K562 (cell line): ENCODE results near the gene ZNF141.

Experiments used
- DMBX1 ChIP-seq: fragments of 250-450 bp; sonication (Bioruptor Pico); IDR thresholded peaks from 2 replicates; pipeline ENCODE4 v1.8.0; 2022; ENCODE audit warnings: inconsistent platforms, mild to moderate bottlenecking, moderate library complexity, borderline replicate concordance
- IRF2 ChIP-seq: sonication (generic); formaldehyde crosslinking; IDR thresholded peaks from 2 replicates; pipeline ENCODE4 v1.8.1; 2022; ENCODE audit warnings: mild to moderate bottlenecking, missing genetic modification reagents
- KLF16 ChIP-seq: IDR thresholded peaks from 2 replicates; pipeline ENCODE4 v1.6.1; 2016; ENCODE audit warnings: antibody characterized with exemption
- MCM2 ChIP-seq: fragments of 450-650 bp; IDR thresholded peaks from 2 replicates; pipeline ENCODE4 v1.6.1; 2017; ENCODE audit warnings: low read depth, mild to moderate bottlenecking
- RBM14 ChIP-seq: fragments of 200-400 bp; formaldehyde crosslinking; IDR thresholded peaks from 2 replicates; pipeline ENCODE4 v1.6.1; 2018; ENCODE audit warnings: low read depth, mild to moderate bottlenecking, low read length, moderate library complexity, borderline replicate concordance; ENCODE audit not compliant: insufficient read depth
- SMARCB1 ChIP-seq: IDR thresholded peaks from 2 replicates; pipeline ENCODE4 v1.6.1; 2011; ENCODE audit warnings: improper control_type of control experiment, low read depth; ENCODE audit not compliant: insufficient read length
- ZBTB43 ChIP-seq: sonication (generic); formaldehyde crosslinking; IDR thresholded peaks from 2 replicates; pipeline ENCODE4 v1.8.0; 2023; ENCODE audit warnings: mild to moderate bottlenecking, missing genetic modification reagents
- ZNF398 ChIP-seq: fragments of 250-450 bp; sonication (Bioruptor Pico); IDR thresholded peaks from 2 replicates; pipeline ENCODE4 v1.8.0; 2021; ENCODE audit warnings: moderate library complexity, mild to moderate bottlenecking, inconsistent platforms

GRCh38 chr4:294732-295131, 42.9 kb upstream of the ZNF141 start:
- TF ChIP-seq SMARCB1 (no peak), DMBX1 (CRISPR knock-in tag) (no peak), RBM14 (no peak), ZBTB43 (CRISPR knock-in tag) (no peak), KLF16 (no peak), MCM2 (no peak), ZNF398 (CRISPR knock-in tag) (no peak), IRF2 (CRISPR knock-in tag) (no peak)
